Spleen (tissue), 11 donors: ENCODE measurements around the gene SH3RF3. TPM values are rescaled to one million over a fixed set of nuclear protein-coding genes. Genes with fewer than 3 reads are reported as not detected.

Experiments used
- DNase-seq: peaks from one replicate; pipeline ENCODE4 v3.0.0-alpha.2; 2020
- H3K27ac ChIP-seq, 8 donors: fragments of 200-600 bp; sonication (generic) in 7 of 8; 1 replicate in 4 of 8; 2 replicates in 4 of 8; pipeline versions ENCODE4 v1.5.0 to v1.8.0; 2016 to 2021; ENCODE audit warnings: inconsistent platforms in 4 of 8, mild to moderate bottlenecking in 4 of 8, moderate library complexity in 1 of 8
- H3K27me3 ChIP-seq, 7 donors: fragments of 200-600 bp; sonication (generic) in 6 of 7; replicated peaks in 1 of 7; 1 replicate in 4 of 7; 2 replicates in 3 of 7; pipeline versions ENCODE4 v1.5.0 to v1.8.0; 2016 to 2021; ENCODE audit warnings: inconsistent platforms in 3 of 7, mild to moderate bottlenecking in 1 of 7
- H3K36me3 ChIP-seq, 6 donors: fragments of 200-600 bp; sonication (generic) in 5 of 6; 1 replicate in 4 of 6; 2 replicates in 2 of 6; pipeline versions ENCODE4 v1.5.0 to v1.8.0; 2016 to 2021; ENCODE audit warnings: inconsistent platforms in 2 of 6
- H3K4me1 ChIP-seq, 6 donors: fragments of 200-600 bp; sonication (generic) in 5 of 6; 1 replicate in 3 of 6; 2 replicates in 3 of 6; pipeline versions ENCODE4 v1.5.0 to v1.8.0; 2016 to 2021; ENCODE audit warnings: inconsistent platforms in 3 of 6
- H3K4me3 ChIP-seq, 8 donors: fragments of 200-600 bp; sonication (generic) in 7 of 8; 1 replicate in 4 of 8; 2 replicates in 4 of 8; pipeline versions ENCODE4 v1.5.0 to v1.8.0; 2016 to 2021; ENCODE audit warnings: inconsistent platforms in 4 of 8, mild to moderate bottlenecking in 4 of 8, moderate library complexity in 2 of 8
- H3K9me3 ChIP-seq, 8 donors: fragments of 200-600 bp; sonication (generic) in 7 of 8; 1 replicate in 4 of 8; 2 replicates in 4 of 8; pipeline versions ENCODE4 v1.5.0 to v1.8.0; 2016 to 2021; ENCODE audit warnings: inconsistent platforms in 4 of 8
- CTCF ChIP-seq, 11 experiments: fragments of 200-600 bp in 7 of 11; fragments of 450-650 bp in 4 of 11; sonication (generic) in 4 of 11; IDR thresholded peaks in 8 of 11; conservative IDR thresholded peaks in 3 of 11; 1 replicate in 7 of 11; 2 replicates in 4 of 11; pipeline versions ENCODE4 v1.4.0 to v1.8.0; 2016 to 2021; ENCODE audit warnings: antibody characterized with exemption in 11 of 11, inconsistent platforms in 4 of 11, mild to moderate bottlenecking in 1 of 11
- POLR2A ChIP-seq, 3 donors: fragments of 450-650 bp; IDR thresholded peaks; one replicate each; pipeline ENCODE4 v1.5.1; 2017; ENCODE audit warnings: antibody characterized with exemption in 3 of 3, mild to moderate bottlenecking in 1 of 3
- POLR2AphosphoS5 ChIP-seq, 3 donors: sonication (generic); formaldehyde crosslinking; IDR thresholded peaks; one replicate each; pipeline ENCODE4 v1.5.1; 2017; ENCODE audit warnings: antibody characterized with exemption in 3 of 3
- WGBS, 5 donors: extraction: QIAGEN DNeasy Blood & Tissue Kit in 3 of 5; methylation state at CpG; one replicate each; pipeline versions ENCODE4 v1.1.5 to v1.1.7; 2013 to 2018; 5-methylcytosine and 5-hydroxymethylcytosine counted together
- intact Hi-C: fragments of 100-400 bp; cut with DNase I; formaldehyde crosslinking; loops from one replicate; pipeline ENCODE4 v1.15.0; 2023; ENCODE audit warnings: low total_unique reads
- polyA plus RNA-seq, 3 donors: library from polyadenylated mRNA; stranded (reverse); fragments of 200-250 nt; gene quantifications; one replicate each; pipeline ENCODE4 v1.2.1, GENCODE V29; 2013
- total RNA-seq, 7 donors: library from RNA; depleted of rRNA in 3 of 7; stranded (reverse); fragments of >200 nt in 3 of 7; fragmentation: NEBNext Ultra II Directional in 4 of 7; extraction: Animal tissue kit (Norgen Biotek cat#: 25700) in 4 of 7; gene quantifications; one replicate each; pipeline versions ENCODE4 v1.1.0 to v1.2.1, GENCODE V29; 2016 to 2021
- donor health status: healthy with polysubstance abuse.
- donor health status: DM: no; HTN: no; CAD: no; lungs with moderate emphysema.
- donor health status: DM: no; HTN: no; CAD: no.
- donor health status: Bipolar disorder and iron deficiency.
- donor health status: healthy.
- donor health status: DM: no; HTN: no; CAD: no.
- donor health status: DM: yes; HTN: yes; CAD: no.

Gene SH3RF3
- total and polyA plus RNA-seq, 10 donors = 1.3 to 7.6 (median 4.7) TPM

GRCh38 chr2:109184368-109184767, 55.4 kb downstream of the SH3RF3 start:
- no peak for DNase-seq
- no peak overlapping the region for H3K27ac ChIP-seq
- WGBS, 5 donors = 71 to 97% (median 92%) methylated on average over 3 of the region's 3 CpGs
- peaks cover 0 to 21% (median 6%) of the 10 kb centered on the region in 8 donors for H3K9me3 ChIP-seq
- intact Hi-C loops = no loop called here
- H3K4me3 ChIP-seq = no peak overlapping the region
- H3K4me1 ChIP-seq = peaks cover 0 to 16% (median 5%) of the 10 kb centered on the region in 6 donors
- no peaks in the 10 kb centered on the region for H3K27me3 ChIP-seq
- TF ChIP-seq POLR2AphosphoS5 (IDR thresholded peaks at IDR 0.05) (no peak), CTCF (IDR thresholded peaks at IDR 0.05 in 8 of 11, conservative IDR thresholded peaks at IDR 0.05 in 3 of 11) (no peak), POLR2A (IDR thresholded peaks at IDR 0.05) (no peak)
- H3K36me3 ChIP-seq = no peaks in the 10 kb centered on the region

- peak overlapping the region in 4 of 8 donors; percentile 7 to 33 (median 19) for H3K27ac ChIP-seq
- TF ChIP-seq POLR2A (IDR thresholded peaks at IDR 0.05) (no peak), CTCF (IDR thresholded peaks at IDR 0.05 in 8 of 11, conservative IDR thresholded peaks at IDR 0.05 in 3 of 11) (no peak), POLR2AphosphoS5 (IDR thresholded peaks at IDR 0.05) (no peak)
- peaks cover 0 to 11% (median 0%) of the 10 kb centered on the region in 8 donors for H3K9me3 ChIP-seq
- no peak for DNase-seq
- no peaks in the 10 kb centered on the region for H3K27me3 ChIP-seq
- no peaks in the 10 kb centered on the region for H3K36me3 ChIP-seq
- intact Hi-C loops = no loop called here
- WGBS, 5 donors = 44 to 75% (median 58%) methylated on average over 4 of the region's 4 CpGs
- H3K4me3 ChIP-seq = no peak overlapping the region
- H3K4me1 ChIP-seq = peaks cover 0 to 16% (median 5%) of the 10 kb centered on the region in 6 donors
Measured at GRCh38 chr2:109185338-109185737, 56.3 kb downstream of the SH3RF3 start.

- Histone ChIP-seq H3K27me3 (no peaks in the 10 kb centered on the region), H3K27ac (peak overlapping the region in 5 of 8 donors; percentile 3 to 33 (median 8)), H3K4me3 (no peak overlapping the region), H3K4me1 (peaks cover 0 to 16% (median 5%) of the 10 kb centered on the region in 6 donors), H3K9me3 (peaks cover 0 to 8% (median 0%) of the 10 kb centered on the region in 8 donors), H3K36me3 (no peaks in the 10 kb centered on the region)
- intact Hi-C loops = no loop called here
- TF ChIP-seq POLR2AphosphoS5 (IDR thresholded peaks at IDR 0.05) (peak in 2 of 3 donors; percentile 31 to 63), CTCF (IDR thresholded peaks at IDR 0.05 in 8 of 11, conservative IDR thresholded peaks at IDR 0.05 in 3 of 11) (no peak), POLR2A (IDR thresholded peaks at IDR 0.05) (no peak)
- no peak for DNase-seq
- WGBS, 5 donors = 68 to 82% (median 77%) methylated on average over 16 of the region's 16 CpGs
Measured at GRCh38 chr2:109185821-109186570, 57.0 kb downstream of the SH3RF3 start.

- intact Hi-C loops = no loop called here
- H3K4me1 ChIP-seq = peaks cover 0 to 16% (median 5%) of the 10 kb centered on the region in 6 donors
- no peak overlapping the region for H3K4me3 ChIP-seq
- H3K27me3 ChIP-seq = no peaks in the 10 kb centered on the region
- 92 to 97% (median 92%) methylated on average over 7 to 9 of the region's 9 CpGs for WGBS, 5 donors
- no peaks in the 10 kb centered on the region for H3K36me3 ChIP-seq
- peaks cover 0 to 6% (median 0%) of the 10 kb centered on the region in 8 donors for H3K9me3 ChIP-seq
- no peak for TF ChIP-seq POLR2A (IDR thresholded peaks at IDR 0.05)
- no peak for TF ChIP-seq POLR2AphosphoS5 (IDR thresholded peaks at IDR 0.05)
- TF ChIP-seq CTCF (IDR thresholded peaks at IDR 0.05 in 8 of 11, conservative IDR thresholded peaks at IDR 0.05 in 3 of 11) = no peak
- no peak overlapping the region for H3K27ac ChIP-seq
- DNase-seq = no peak
Measured at GRCh38 chr2:109186656-109187250, 57.7 kb downstream of the SH3RF3 start.
